GM12878 (cell line): Measurements from ENCODE around the gene TOMM22. TPM values are rescaled to one million over a fixed set of nuclear protein-coding genes. Genes with fewer than 3 reads are reported as not detected.

Experiments
- ATAC-seq: fragments of 200-7000 bp; cut with Tn5 transposase; 3 replicates; pipeline ENCODE4 v1.9.1; 2020; ENCODE audit warnings: mild to moderate bottlenecking, moderate library complexity
- BruUV-seq: library from RNA; stranded (reverse); fragments of 400-500 nt; replicated peaks from 2 replicates; lab custom pipeline; 2021; lab: Mats Ljungman, UMichigan
- CTCF ChIA-PET: fragments of 300-600 bp; sonication (Branson Sonifier 250); formaldehyde crosslinking; extraction: SDS; loops from one replicate; lab custom pipeline; 2021; ENCODE audit warnings: inconsistent platforms; lab: Yijun Ruan, JAX
- POLR2A ChIA-PET: fragments of 350-600 bp; formaldehyde crosslinking; extraction: SDS; loops from one replicate; lab custom pipeline; 2021; ENCODE audit warnings: inconsistent platforms; lab: Charles Lee
- RAD21 ChIA-PET: fragments of 300-600 bp; sonication (Branson Sonifier 250); formaldehyde crosslinking; loops from one replicate; lab custom pipeline; 2023; ENCODE audit warnings: antibody characterized with exemption; ENCODE audit not compliant: unreplicated experiment; lab: Charles Lee
- SMC1A ChIA-PET: fragments of 300-600 bp; sonication (Branson Sonifier 250); formaldehyde crosslinking; loops from one replicate; lab custom pipeline; 2023; ENCODE audit not compliant: unreplicated experiment, uncharacterized antibody; lab: Charles Lee
- DNase-seq: peaks from one replicate; pipeline ENCODE4 v3.0.0-alpha.2; 2011; ENCODE audit warnings: low read depth, low spot score
- FAIRE-seq: peaks from 3 replicates; lab custom pipeline; 2011; peaks lifted over from hg19 to GRCh38; lab: Jason Lieb, UNC
- H2AFZ ChIP-seq: 2 replicates; pipeline ENCODE4 v1.6.0; 2011; ENCODE audit warnings: low read depth, low read length, control low read depth; ENCODE audit not compliant: control insufficient read depth
- H3K27ac ChIP-seq: 2 replicates; pipeline ENCODE4 v1.5.1; 2011; ENCODE audit warnings: control low read depth; ENCODE audit not compliant: control insufficient read depth, insufficient read depth
- H3K27me3 ChIP-seq, 2 experiments: replicated peaks in 1 of 2; 2 replicates each; pipeline versions ENCODE4 v1.6.0 to v1.6.1; 2011; ENCODE audit warnings: low read length in 1 of 2; ENCODE audit not compliant: control insufficient read depth in 2 of 2, insufficient read depth in 2 of 2
- H3K36me3 ChIP-seq, 2 experiments: 2 replicates each; pipeline ENCODE4 v1.5.1; 2011; ENCODE audit warnings: low read length in 1 of 2; ENCODE audit not compliant: control insufficient read depth in 2 of 2, insufficient read depth in 2 of 2
- H3K4me1 ChIP-seq: 2 replicates; pipeline ENCODE4 v1.6.1; 2011; ENCODE audit warnings: mild to moderate bottlenecking, low read length, moderate library complexity, mixed read lengths; ENCODE audit not compliant: control insufficient read depth, insufficient read depth
- H3K4me2 ChIP-seq: 2 replicates; pipeline ENCODE4 v1.6.0; 2011; ENCODE audit warnings: control low read depth; ENCODE audit not compliant: control insufficient read depth, insufficient read depth
- H3K4me3 ChIP-seq: fragments of 200-600 bp; sonication (generic); 2 replicates; pipeline ENCODE4 v1.5.1; 2016
- H3K79me2 ChIP-seq: 2 replicates; pipeline ENCODE4 v1.6.0; 2011; ENCODE audit warnings: low read length; ENCODE audit not compliant: control insufficient read depth, insufficient read depth
- H3K9ac ChIP-seq: 2 replicates; pipeline ENCODE4 v1.8.0; 2011; ENCODE audit warnings: low read length, control low read depth, mixed read lengths; ENCODE audit not compliant: control insufficient read depth, insufficient read depth
- H3K9me3 ChIP-seq: replicated peaks from 3 replicates; pipeline ENCODE4 v1.5.1; 2011; ENCODE audit warnings: mild to moderate bottlenecking, low read length; ENCODE audit not compliant: control insufficient read depth, insufficient read depth
- H4K20me1 ChIP-seq: 2 replicates; pipeline ENCODE4 v1.6.0; 2011; ENCODE audit not compliant: control insufficient read depth, insufficient read depth
- CEBPB ChIP-seq, 2 experiments: fragments of 150-350 bp in 1 of 2; IDR thresholded peaks; 2 replicates each; pipeline ENCODE4 v1.6.1; 2012 to 2014; ENCODE audit warnings: low read depth in 2 of 2, low read length in 2 of 2, borderline replicate concordance in 1 of 2, inconsistent platforms in 1 of 2
- CTCF ChIP-seq, 3 experiments: IDR thresholded peaks in 2 of 3; conservative IDR thresholded peaks in 1 of 3; 2 replicates each; pipeline ENCODE4 v1.5.1; 2011; ENCODE audit warnings: low read depth in 3 of 3, low read length in 3 of 3, mild to moderate bottlenecking in 3 of 3, control low read depth in 2 of 3, moderate library complexity in 2 of 3, inconsistent platforms in 1 of 3, mixed read lengths in 1 of 3; ENCODE audit not compliant: control insufficient read depth in 2 of 3, insufficient read depth in 1 of 3; ENCODE audit errors: extremely low read depth in 1 of 3
- ESRRA ChIP-seq: IDR thresholded peaks from 2 replicates; pipeline ENCODE4 v1.6.1; 2012; ENCODE audit warnings: mild to moderate bottlenecking, low read length, improper control_type of control experiment
- ETV6 ChIP-seq, 2 experiments: fragments of 450-650 bp in 1 of 2; IDR thresholded peaks in 1 of 2; conservative IDR thresholded peaks in 1 of 2; 2 replicates each; pipeline ENCODE4 v1.6.1; 2014; ENCODE audit warnings: antibody characterized with exemption in 1 of 2, borderline replicate concordance in 1 of 2, low read depth in 1 of 2, mild to moderate bottlenecking in 1 of 2, moderate library complexity in 1 of 2
- FOS ChIP-seq: IDR thresholded peaks from 3 replicates; pipeline ENCODE4 v1.6.1; 2011; ENCODE audit warnings: borderline replicate concordance; ENCODE audit not compliant: insufficient read length; ENCODE audit errors: extremely low read depth
- GABPA ChIP-seq: IDR thresholded peaks from 2 replicates; pipeline ENCODE4 v1.6.1; 2014; ENCODE audit warnings: antibody characterized with exemption, low read depth, mild to moderate bottlenecking, inconsistent platforms
- JUND ChIP-seq: IDR thresholded peaks from 2 replicates; pipeline ENCODE4 v1.6.1; 2012; ENCODE audit warnings: low read depth, mild to moderate bottlenecking, low read length, improper control_type of control experiment, moderate library complexity
- MAX ChIP-seq: IDR thresholded peaks from 2 replicates; pipeline ENCODE4 v1.6.1; 2012; ENCODE audit warnings: low read depth, low read length, improper control_type of control experiment
- MTA2 ChIP-seq: fragments of 450-650 bp; IDR thresholded peaks from 2 replicates; pipeline ENCODE4 v1.6.1; 2016; ENCODE audit warnings: low read depth, mild to moderate bottlenecking, moderate library complexity
- NR2F1 ChIP-seq: fragments of 450-650 bp; conservative IDR thresholded peaks from 2 replicates; pipeline ENCODE4 v1.6.1; 2017; ENCODE audit warnings: mild to moderate bottlenecking
- PAX8 ChIP-seq: fragments of 450-650 bp; IDR thresholded peaks from 2 replicates; pipeline ENCODE4 v1.6.1; 2017; ENCODE audit warnings: mild to moderate bottlenecking, moderate library complexity
- PBX3 ChIP-seq: IDR thresholded peaks from 2 replicates; pipeline ENCODE4 v1.6.1; 2011; ENCODE audit warnings: mild to moderate bottlenecking, low read depth, low read length, moderate library complexity; ENCODE audit not compliant: insufficient replicate concordance
- POLR2AphosphoS2 ChIP-seq: IDR thresholded peaks from 2 replicates; pipeline ENCODE4 v1.6.1; 2011; ENCODE audit warnings: low read depth, mild to moderate bottlenecking, low read length, improper control_type of control experiment, moderate library complexity
- ZNF217 ChIP-seq: fragments of 450-650 bp; IDR thresholded peaks from 2 replicates; pipeline ENCODE4 v1.6.1; 2017; ENCODE audit warnings: antibody characterized with exemption, mild to moderate bottlenecking
- WGBS: methylation state at CpG from one replicate; pipeline ENCODE4 v1.1.6; 2016; ENCODE audit warnings: low lambda C conversion rate; ENCODE audit not compliant: insufficient replicate concordance, insufficient coverage; ENCODE audit errors: missing lambda C conversion rate; 5-methylcytosine and 5-hydroxymethylcytosine counted together
- in situ Hi-C: fragments of 300-500 bp; cut with MboI; formaldehyde crosslinking; loops from 9 replicates; pipeline ENCODE4 v1.14.3; 2018; ENCODE audit warnings: mixed read lengths
- intact Hi-C: fragments of 100-400 bp; cut with micrococcal nuclease; formaldehyde crosslinking; loops from one replicate; pipeline ENCODE4 v1.14.2; 2022; ENCODE audit not compliant: unreplicated experiment
- polyA plus RNA-seq, 11 experiments: library from polyadenylated mRNA; depleted of rRNA in 4 of 11; unstranded in 6 of 11; stranded (reverse) in 5 of 11; fragments of >200 nt; fragmentation: Nextera tagmentation in 4 of 11; fragmentation: Illumina TruSeq in 1 of 11; extraction: Ambion mirVana in 4 of 11; extraction: Trizol in 1 of 11; gene quantifications; 1 replicate in 1 of 11; 2 replicates in 10 of 11; pipeline versions ENCODE4 v1.2.1 to v1.2.3, GENCODE V29; 2011 to 2016; ENCODE audit warnings: inconsistent platforms in 2 of 11, missing spikeins in 2 of 11, low read depth in 1 of 11
- total RNA-seq, 4 experiments: library from RNA; depleted of rRNA in 3 of 4; stranded (reverse); fragments of >200 nt in 3 of 4; fragmentation: Illumina TruSeq in 1 of 4; extraction: Trizol in 1 of 4; gene quantifications; 2 replicates each; pipeline versions ENCODE4 v1.2.1 to v1.2.3, GENCODE V29; 2013 to 2021

The TOMM22 gene
- total and polyA plus RNA-seq, 10 of the 15 experiments (the other 5 are each of a cell fraction or from before 2014, with no cell fraction given), result 37.6 to 197 (median 94.9) TPM

GRCh38 chr22:38705235-38706100 lies 23.7 kb downstream of the TOMM22 start, which contains the start of gene GTPBP1 (continued):
- no peak for TF ChIP-seq ZNF217

- 1% methylated on average over 55 of the region's 80 CpGs for WGBS
- intact Hi-C loops, result loop anchor here (10.0 kb wide), 1 partner anchor 202 kb away; the partner anchor contains the start of gene DDX17
- RAD21 ChIA-PET, result interaction anchor here (0.6 to 4.1 kb wide), 11 partner anchors 8 to 898 kb away, joined by 3 to 30 read pairs (median 4); partner anchors contain the start of genes GCAT and TOMM22
- TF ChIP-seq CTCF (IDR thresholded peaks at IDR 0.05 in 2 of 3, conservative IDR thresholded peaks at IDR 0.05 in 1 of 3; ENCODE audit: control insufficient read depth in 2 of 3, extremely low read depth in 1 of 3, insufficient read depth in 1 of 3, low read depth in 3 of 3, low read length in 3 of 3) (no peak), ESRRA (no peak), PAX8 (no peak), ETV6 (conservative IDR thresholded peaks at IDR 0.05 in 1 of 2, IDR thresholded peaks at IDR 0.05 in 1 of 2; ENCODE audit: borderline replicate concordance in 1 of 2, low read depth in 1 of 2) (no peak), CEBPB (IDR thresholded peaks at IDR 0.05; ENCODE audit: borderline replicate concordance in 1 of 2, low read depth in 2 of 2, low read length in 2 of 2) (no peak), FOS (no peak), NR2F1 (peak; percentile 73), MTA2 (no peak), PBX3 (no peak), GABPA (no peak), POLR2AphosphoS2 (no peak), JUND (0 out of 2 replicates have a peak, but pooled peaks have one; percentile 6), MAX (no peak)
These were observed 24.5 kb downstream of the TOMM22 start for GRCh38 chr22:38706101-38706900.

More at GRCh38 chr22:38706101-38706900, 24.5 kb downstream of the TOMM22 start:
- Histone ChIP-seq H3K9me3 (no peaks in the 10 kb centered on the region), H3K9ac (peak overlapping the region; percentile 89), H3K4me2 (peak overlapping the region; percentile 60), H2AFZ (no peak overlapping the region; the same call in 1 of the 2 replicates), H3K27me3 (no peaks in the 10 kb centered on the region), H4K20me1 (peaks cover 12% of the 10 kb centered on the region), H3K36me3 (peaks cover 0 to 6% of the 10 kb centered on the region in 2 experiments; a peak in 3 of 4 replicates), H3K4me3 (peak overlapping the region; percentile 95), H3K4me1 (peaks cover 25% of the 10 kb centered on the region), H3K79me2 (peaks cover 55% of the 10 kb centered on the region), H3K27ac (peak overlapping the region; percentile 85)
- BruUV-seq, result no TSS peak
- ChIA-PET CTCF (interaction anchor here (1.8 to 3.1 kb wide), 5 partner anchors 8 to 164 kb away, joined by 5 to 17 read pairs (median 10); partner anchors contain the start of gene TOMM22), SMC1A (interaction anchor here (0.7 to 5.5 kb wide), 9 partner anchors 10 to 167 kb away, joined by 3 to 54 read pairs (median 4); partner anchors contain the start of gene TOMM22), POLR2A (interaction anchor here (0.6 to 3.3 kb wide), 15 partner anchors 9 to 862 kb away, joined by 3 to 39 read pairs (median 5); partner anchors contain the start of genes ANKRD54, DNAL4 and TOMM22)
- in situ Hi-C loops, result no loop called here
- DNase-seq (no peak), FAIRE-seq (no peak), ATAC-seq (peak; percentile 3)
